SJSA1 (cell line): ENCODE results near the gene SYT12. TPM values are rescaled to one million over a fixed set of nuclear protein-coding genes. Genes with fewer than 3 reads are reported as not detected.

ENCODE experiments used
- DNase-seq, 2 experiments: peaks; one replicate each; pipeline ENCODE4 v3.0.0-alpha.2; 2015 to 2020; ENCODE audit warnings: low spot score in 2 of 2, low read depth in 1 of 2
- H3K27ac ChIP-seq: fragments of 250-450 bp; sonication (Bioruptor Pico); 2 replicates; pipeline ENCODE4 v1.5.1; 2020; ENCODE audit warnings: mild to moderate bottlenecking, moderate library complexity
- H3K27me3 ChIP-seq: fragments of 250-450 bp; sonication (Bioruptor Pico); replicated peaks from 2 replicates; pipeline ENCODE4 v1.5.1; 2020; ENCODE audit warnings: mild to moderate bottlenecking, moderate library complexity
- H3K36me3 ChIP-seq: fragments of 250-450 bp; sonication (Bioruptor Pico); 2 replicates; pipeline ENCODE4 v1.5.1; 2020; ENCODE audit warnings: mild to moderate bottlenecking
- H3K4me1 ChIP-seq: fragments of 250-450 bp; sonication (Bioruptor Pico); replicated peaks from 2 replicates; pipeline ENCODE4 v1.6.1; 2021; ENCODE audit warnings: mild to moderate bottlenecking
- H3K4me3 ChIP-seq: fragments of 250-450 bp; sonication (Bioruptor Pico); 2 replicates; pipeline ENCODE4 v1.5.1; 2020; ENCODE audit warnings: mild to moderate bottlenecking
- H3K9me3 ChIP-seq: fragments of 250-450 bp; sonication (Bioruptor Pico); replicated peaks from 2 replicates; pipeline ENCODE4 v1.5.1; 2020; ENCODE audit warnings: mild to moderate bottlenecking
- total RNA-seq: library from RNA; depleted of rRNA; stranded (reverse); fragments of >200 nt; shearing (Covaris generic); gene quantifications from 2 replicates; pipeline ENCODE4 v1.2.3, GENCODE V29; 2014

The SYT12 gene
- total RNA-seq, 1 experiment from 2014 or later, result 0.29 TPM

DNA sequence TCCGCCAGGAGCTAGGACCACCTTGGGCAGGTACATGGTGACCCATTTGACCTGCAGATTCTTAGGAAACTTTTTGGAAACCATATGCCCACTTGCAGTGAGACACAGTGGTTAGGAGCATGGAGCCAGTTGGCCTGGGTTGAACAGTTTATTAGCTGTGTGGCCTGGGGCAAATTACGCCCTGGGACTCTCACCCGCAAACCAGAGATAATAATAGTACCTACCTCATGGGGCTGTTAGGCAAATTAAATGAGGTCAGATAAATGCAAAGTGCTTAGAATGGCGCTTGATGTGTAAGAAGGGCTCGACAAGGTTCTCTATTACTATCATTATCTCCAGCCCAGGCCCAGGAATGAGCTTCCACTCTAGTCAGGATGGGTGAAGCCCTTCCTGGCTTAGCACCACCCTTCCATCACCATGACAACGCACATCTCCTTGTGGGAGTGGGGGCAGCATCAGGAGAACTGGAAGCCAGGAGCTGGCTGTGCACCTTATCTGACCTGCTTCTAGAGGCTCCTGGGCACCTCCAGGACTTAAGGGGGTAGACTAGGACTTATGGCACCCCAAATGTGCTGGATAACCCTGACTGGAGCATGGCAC is 5.1 kb downstream of the SYT12 start:
- H3K36me3 ChIP-seq, result no peaks in the 10 kb centered on the region
- peaks cover 4% of the 10 kb centered on the region for H3K27me3 ChIP-seq
- H3K4me3 ChIP-seq, result no peak overlapping the region
- no peak for DNase-seq
- peaks cover 65% of the 10 kb centered on the region for H3K4me1 ChIP-seq
- no peaks in the 10 kb centered on the region for H3K9me3 ChIP-seq
- no peak overlapping the region for H3K27ac ChIP-seq

DNA sequence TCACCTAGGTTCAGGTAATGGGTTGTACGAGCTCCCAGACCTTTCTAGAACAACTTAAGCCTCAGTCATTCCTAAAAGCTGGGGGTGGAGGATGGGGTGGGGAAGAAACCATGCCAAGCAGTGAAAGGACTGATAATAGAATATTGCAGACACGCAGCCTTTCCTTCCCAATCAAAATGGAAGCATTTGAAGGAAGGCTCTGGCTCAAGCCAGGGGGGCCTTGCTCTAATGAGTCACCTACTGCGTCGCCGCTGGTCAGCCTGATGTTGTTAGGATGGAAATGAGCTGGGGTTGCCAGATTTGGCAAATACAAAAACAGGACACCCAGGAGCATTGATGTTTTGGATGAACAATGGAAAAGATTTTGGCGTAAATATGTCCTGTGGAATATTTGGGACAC is 6.2 kb downstream of the SYT12 start:
- Histone ChIP-seq H3K4me1 (peaks cover 63% of the 10 kb centered on the region), H3K27ac (no peak overlapping the region), H3K27me3 (no peaks in the 10 kb centered on the region), H3K4me3 (no peak overlapping the region), H3K36me3 (no peaks in the 10 kb centered on the region), H3K9me3 (no peaks in the 10 kb centered on the region)
- DNase-seq, result peak; percentile 50 to 77

DNA sequence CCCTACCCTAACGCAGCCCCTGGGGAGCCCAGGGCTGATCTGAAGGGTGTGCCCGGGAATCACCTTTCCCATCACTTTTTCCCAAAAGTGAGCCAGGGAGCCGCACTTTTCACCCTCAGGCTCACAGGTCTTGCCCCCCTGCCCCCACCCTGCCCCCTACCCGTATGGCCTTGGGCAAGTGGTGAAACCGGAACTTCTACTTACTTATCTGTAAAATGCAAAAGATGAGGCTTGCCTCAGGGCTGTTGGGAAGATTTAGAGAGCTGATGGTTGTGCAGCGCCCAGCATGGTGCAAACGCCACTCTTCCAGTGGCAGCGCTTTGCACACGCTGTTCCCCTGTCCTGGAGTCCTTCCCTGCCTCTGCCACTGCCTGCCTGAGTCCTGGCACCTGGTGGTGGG is 8.0 kb downstream of the SYT12 start:
- no peaks in the 10 kb centered on the region for H3K27me3 ChIP-seq
- no peaks in the 10 kb centered on the region for H3K36me3 ChIP-seq
- DNase-seq, result no peak
- no peak overlapping the region for H3K4me3 ChIP-seq
- H3K27ac ChIP-seq, result no peak overlapping the region
- H3K9me3 ChIP-seq, result no peaks in the 10 kb centered on the region
- H3K4me1 ChIP-seq, result peaks cover 59% of the 10 kb centered on the region

DNA sequence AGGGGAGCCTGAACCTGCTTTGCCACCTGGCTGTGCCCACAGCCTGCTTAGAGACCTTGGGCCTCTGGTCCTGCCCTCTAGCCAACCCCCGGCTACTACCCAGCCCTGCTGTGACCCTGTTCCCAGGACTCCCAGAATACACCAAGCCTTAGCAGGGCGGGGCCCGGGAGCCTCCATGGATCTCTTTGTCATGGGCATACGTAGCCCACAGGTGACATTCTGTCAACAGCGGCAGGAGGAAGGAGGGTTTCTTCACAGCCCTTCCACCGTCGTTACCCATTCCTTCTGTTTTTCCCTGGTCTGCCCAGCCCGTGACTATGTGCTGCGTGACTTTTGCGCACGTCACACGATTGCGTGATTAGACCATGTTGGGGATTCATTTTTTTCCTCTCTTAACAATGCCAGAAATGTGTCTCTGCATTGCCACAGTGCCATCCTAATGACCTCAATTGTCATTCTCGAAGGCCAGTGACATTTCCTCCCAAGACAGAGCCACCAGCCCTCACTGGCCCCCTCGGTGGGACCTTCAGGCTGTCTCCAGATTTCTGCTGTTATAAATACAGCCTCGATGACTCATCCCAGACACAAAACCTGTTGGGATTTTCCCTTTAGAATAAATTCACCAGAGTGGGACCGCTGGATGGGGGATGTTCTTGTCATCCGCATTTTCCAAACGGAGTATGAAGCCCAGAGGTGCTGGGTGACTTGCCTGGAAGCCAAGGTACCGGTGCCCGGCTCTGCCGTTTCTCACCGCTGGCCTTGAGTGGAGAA is 9.0 kb downstream of the SYT12 start:
- Histone ChIP-seq H3K27me3 (no peaks in the 10 kb centered on the region), H3K27ac (peak overlapping the region; percentile 93)

DNA sequence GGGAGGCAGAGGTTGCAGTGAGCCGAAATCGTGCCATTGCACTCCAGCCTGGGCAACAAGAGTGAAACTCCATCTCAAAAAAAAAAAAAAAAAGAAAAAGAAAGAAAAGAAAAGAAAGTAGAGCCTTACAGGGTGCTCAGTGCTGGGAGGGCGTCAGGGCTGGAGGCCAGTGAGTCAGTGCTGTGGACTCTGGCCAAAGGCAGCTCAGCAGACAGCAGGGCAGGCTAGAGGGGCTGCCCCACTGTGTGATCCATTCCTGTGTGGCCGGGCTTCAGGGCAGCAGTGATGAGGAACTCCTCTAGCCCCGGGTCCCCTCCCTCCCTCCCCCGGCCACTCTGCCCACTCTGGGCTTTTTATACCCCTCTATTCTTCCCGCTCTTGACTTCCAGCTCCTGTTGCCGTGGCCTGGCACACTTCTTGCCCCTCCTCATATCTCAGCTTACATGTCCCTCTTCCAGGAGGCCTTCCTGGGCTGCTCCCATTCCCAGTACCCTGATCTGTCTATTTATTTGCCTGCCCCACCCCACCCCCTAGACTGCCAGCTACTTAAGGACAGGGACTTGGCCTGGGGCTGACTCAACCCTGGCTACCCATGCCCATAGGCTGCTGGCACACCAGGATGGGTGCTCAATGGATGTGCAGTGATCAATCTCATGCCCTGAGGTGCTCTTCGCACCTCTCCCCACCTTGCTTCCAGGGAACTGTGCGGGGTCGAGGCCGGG is 10.1 kb downstream of the SYT12 start:
- DNase-seq, result peak; percentile 96 to 100
- Histone ChIP-seq H3K36me3 (no peaks in the 10 kb centered on the region), H3K4me3 (peak overlapping the region; percentile 19), H3K9me3 (no peaks in the 10 kb centered on the region), H3K27me3 (no peaks in the 10 kb centered on the region), H3K4me1 (peaks cover 59% of the 10 kb centered on the region), H3K27ac (peak overlapping the region; percentile 93)

More for the DNA sequence above, 9.0 kb downstream of the SYT12 start:
- DNase-seq, result peak; percentile 96 to 98
- Histone ChIP-seq H3K9me3 (no peaks in the 10 kb centered on the region), H3K4me3 (peak overlapping the region; percentile 19), H3K36me3 (no peaks in the 10 kb centered on the region), H3K4me1 (peaks cover 59% of the 10 kb centered on the region)

DNA sequence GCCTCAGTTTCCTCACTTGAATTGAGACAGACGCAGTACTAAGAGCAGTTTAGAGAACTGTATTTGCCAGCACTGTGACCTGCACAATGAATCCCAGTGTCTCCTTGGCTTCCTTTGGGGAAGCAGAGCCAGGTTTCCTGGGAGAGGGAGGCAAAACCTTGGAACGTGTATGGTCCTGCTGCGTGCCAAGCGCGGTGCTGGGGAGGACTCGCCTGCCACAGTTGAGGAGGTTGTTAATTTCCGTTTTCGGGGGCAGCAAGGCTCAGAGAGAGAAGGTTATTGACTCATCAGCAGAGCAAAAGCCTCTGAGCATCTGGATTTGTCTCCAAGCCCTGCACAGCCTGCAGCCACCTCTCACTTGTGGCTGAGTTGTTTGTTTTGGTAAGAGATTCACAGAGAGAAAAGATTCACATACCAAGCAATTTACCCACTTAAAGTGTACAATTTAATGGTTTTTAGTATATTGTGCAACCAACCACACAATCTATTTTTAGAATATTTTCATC is 10.8 kb downstream of the SYT12 start:
- Histone ChIP-seq H3K4me3 (no peak overlapping the region), H3K9me3 (no peaks in the 10 kb centered on the region), H3K4me1 (peaks cover 57% of the 10 kb centered on the region), H3K36me3 (no peaks in the 10 kb centered on the region), H3K27me3 (no peaks in the 10 kb centered on the region), H3K27ac (peak overlapping the region; percentile 93)
- DNase-seq, result peak; percentile 99

DNA sequence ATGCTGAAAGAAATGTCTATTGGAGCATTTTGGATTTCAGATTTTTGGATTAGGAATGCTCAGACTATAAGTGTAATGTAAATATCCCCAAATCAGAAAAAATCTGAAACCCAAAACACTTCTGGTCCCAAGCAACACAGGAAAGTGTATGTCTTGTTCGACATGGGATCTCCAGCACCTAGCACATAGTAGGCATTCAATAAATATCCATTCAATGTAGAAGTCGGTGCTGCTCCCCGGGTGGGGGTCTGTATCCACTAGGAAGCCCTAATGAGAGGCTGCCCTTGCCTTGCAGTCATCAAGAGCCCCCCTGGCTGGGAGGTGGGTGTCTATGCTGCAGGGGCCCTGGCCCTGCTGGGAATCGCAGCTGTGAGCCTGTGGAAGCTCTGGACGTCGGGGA is 11.4 kb downstream of the SYT12 start:
- H3K4me1 ChIP-seq, result peaks cover 51% of the 10 kb centered on the region
- no peaks in the 10 kb centered on the region for H3K9me3 ChIP-seq
- H3K27me3 ChIP-seq, result no peaks in the 10 kb centered on the region
- H3K4me3 ChIP-seq, result no peak overlapping the region
- H3K36me3 ChIP-seq, result no peaks in the 10 kb centered on the region
- peak overlapping the region; percentile 14 for H3K27ac ChIP-seq
- DNase-seq, result peak in 1 of 2 experiments; percentile 51

DNA sequence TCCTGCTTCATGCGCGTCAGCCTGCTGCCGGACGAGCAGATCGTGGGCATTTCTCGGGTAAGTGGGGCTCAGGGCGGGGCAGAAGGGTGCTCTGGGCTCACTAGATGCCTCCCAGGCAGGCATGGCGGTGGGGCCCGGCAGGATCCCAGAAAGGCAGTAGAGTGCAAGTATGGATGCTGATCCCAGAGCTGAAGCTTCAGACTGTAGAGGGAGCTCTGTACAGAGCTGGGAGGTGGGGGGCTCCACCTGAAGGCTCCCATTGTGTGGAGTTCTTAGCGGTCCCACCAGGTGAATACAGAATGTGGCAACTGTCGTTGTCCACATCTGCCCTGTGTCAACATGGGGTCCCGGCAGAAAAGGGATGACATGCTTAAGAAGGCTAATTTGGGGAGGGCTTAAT is 17.2 kb downstream of the SYT12 start:
- Histone ChIP-seq H3K4me1 (peaks cover 7% of the 10 kb centered on the region), H3K27ac (no peak overlapping the region), H3K27me3 (no peaks in the 10 kb centered on the region), H3K9me3 (no peaks in the 10 kb centered on the region), H3K4me3 (no peak overlapping the region), H3K36me3 (no peaks in the 10 kb centered on the region)
- DNase-seq, result no peak

DNA sequence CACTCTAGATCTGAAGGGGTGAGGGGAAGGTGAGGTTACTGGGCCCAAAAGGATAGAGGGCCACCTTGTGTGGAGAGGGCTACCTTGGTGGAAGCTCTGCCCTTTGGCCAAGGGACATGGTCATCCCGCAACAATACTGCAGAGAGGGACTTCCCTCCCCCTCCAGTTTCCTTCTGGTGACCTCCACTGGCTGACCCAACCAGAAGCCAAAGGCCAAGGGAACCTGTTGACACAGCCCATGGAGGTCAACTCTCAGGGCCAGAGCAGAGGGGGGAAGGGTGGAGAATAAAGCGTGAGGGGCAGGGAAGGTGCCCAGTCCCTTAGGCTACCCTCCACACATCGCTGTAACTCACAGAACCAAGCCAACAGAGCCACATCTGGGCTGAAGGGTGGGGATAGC is 18.7 kb downstream of the SYT12 start:
- Histone ChIP-seq H3K9me3 (no peaks in the 10 kb centered on the region), H3K27me3 (no peaks in the 10 kb centered on the region), H3K27ac (no peak overlapping the region), H3K4me1 (peaks cover 12% of the 10 kb centered on the region), H3K4me3 (no peak overlapping the region), H3K36me3 (no peaks in the 10 kb centered on the region)
- DNase-seq, result no peak

DNA sequence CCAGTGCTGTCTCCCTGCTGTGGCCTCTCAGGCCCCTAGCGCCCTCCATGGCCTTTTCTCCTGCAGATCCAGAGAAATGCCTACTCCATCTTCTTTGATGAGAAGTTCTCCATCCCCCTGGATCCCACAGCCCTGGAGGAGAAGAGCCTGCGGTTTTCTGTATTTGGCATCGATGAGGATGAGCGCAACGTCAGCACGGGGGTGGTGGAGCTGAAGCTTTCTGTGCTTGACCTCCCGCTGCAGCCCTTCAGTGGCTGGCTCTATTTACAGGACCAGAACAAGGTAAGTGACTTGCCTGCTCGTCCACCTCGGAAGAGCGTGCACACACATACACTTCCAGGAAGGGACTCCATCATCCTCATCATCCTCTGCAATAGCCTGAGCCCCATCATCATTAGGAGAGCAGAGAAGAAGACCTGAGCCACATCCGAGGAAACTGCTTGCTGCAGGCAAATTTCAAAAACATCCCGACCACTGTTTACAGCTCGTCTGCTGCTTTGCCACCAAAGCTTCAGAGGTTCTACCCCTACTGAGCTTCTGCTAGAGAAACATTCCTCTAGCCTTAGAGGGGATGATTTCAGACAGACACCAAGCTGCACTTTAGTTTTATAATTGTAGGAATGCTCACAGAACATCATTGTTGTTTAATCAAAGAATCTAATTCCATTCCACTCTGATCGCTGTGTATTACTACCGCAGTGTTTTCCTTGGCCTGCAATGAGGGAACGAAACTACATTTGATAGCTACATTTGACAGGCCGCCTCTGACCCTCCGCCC is 20.8 kb downstream of the SYT12 start:
- H3K36me3 ChIP-seq, result no peaks in the 10 kb centered on the region
- H3K4me1 ChIP-seq, result peaks cover 12% of the 10 kb centered on the region
- H3K27ac ChIP-seq, result no peak overlapping the region
- H3K9me3 ChIP-seq, result no peaks in the 10 kb centered on the region
- H3K4me3 ChIP-seq, result no peak overlapping the region
- no peak for DNase-seq
- H3K27me3 ChIP-seq, result no peaks in the 10 kb centered on the region

DNA sequence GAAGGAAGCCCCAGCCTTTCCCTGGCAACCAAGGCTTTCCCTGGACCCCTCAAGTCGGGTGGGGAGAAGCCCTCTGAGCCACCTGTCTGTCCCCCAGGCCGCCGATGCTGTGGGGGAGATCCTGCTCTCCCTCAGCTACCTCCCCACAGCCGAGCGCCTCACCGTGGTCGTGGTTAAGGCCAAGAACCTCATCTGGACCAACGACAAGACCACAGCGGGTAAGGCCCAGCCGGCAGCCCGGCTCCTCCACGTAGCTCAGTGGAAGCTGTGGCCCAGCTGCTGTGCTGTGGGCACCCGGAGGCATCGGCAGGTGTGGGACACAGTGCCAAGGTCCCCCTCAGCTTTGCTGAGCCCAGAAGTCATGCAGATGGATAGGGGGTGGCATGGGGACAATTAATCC is 21.6 kb downstream of the SYT12 start:
- H3K4me1 ChIP-seq, result peaks cover 12% of the 10 kb centered on the region
- H3K9me3 ChIP-seq, result no peaks in the 10 kb centered on the region
- no peaks in the 10 kb centered on the region for H3K36me3 ChIP-seq
- no peak for DNase-seq
- H3K4me3 ChIP-seq, result no peak overlapping the region
- no peaks in the 10 kb centered on the region for H3K27me3 ChIP-seq
- H3K27ac ChIP-seq, result no peak overlapping the region

DNA sequence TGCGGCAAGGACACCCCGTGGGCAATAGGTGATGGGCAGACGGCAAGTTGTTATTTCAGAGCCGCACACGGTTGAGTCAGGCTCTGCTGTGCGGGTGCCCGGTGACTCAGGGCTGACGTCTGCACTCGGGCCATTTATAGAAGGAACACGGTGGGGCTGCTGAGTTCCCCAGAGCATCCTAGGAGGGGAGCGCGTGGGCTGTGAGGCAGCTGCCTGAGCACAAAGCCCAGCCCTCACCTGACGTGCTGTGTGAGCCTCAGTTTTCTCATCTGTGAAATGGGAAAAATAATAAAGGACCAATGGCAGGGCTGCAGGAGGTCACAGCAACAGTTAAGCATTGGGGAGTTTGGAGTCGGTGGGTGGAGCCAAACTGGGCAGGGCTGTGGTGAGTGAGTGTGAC is 22.4 kb downstream of the SYT12 start:
- no peak overlapping the region for H3K4me3 ChIP-seq
- H3K27me3 ChIP-seq, result no peaks in the 10 kb centered on the region
- peaks cover 12% of the 10 kb centered on the region for H3K4me1 ChIP-seq
- H3K36me3 ChIP-seq, result no peaks in the 10 kb centered on the region
- H3K27ac ChIP-seq, result no peak overlapping the region
- H3K9me3 ChIP-seq, result no peaks in the 10 kb centered on the region
- peak; percentile 71 to 90 for DNase-seq

DNA sequence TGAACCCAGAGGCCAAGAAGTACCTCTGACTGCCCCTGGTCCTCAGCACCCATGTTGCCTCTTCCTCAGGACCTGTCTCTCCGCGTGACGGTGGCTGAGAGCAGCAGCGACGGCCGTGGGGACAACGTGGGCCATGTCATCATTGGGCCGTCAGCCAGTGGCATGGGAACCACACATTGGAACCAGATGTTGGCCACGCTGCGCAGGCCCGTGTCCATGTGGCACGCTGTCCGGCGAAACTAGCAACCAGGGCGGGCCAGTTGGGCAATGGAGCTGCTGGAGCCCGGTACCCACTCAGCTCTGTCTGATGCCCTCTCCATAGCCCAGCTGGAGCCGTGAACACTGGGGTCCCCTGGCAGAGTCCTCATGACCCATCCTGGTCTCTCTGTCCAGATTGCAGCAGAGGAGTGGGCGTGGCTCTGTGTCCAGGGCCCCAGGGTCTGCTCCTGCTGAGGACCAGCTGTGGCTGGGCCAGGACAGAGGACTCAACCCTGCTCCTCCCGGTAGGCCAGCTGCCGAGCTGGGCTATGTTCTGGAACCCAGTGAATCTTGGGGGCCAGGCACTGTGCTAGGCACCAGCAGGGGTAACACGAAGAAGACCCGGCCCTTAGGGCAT is 25.7 kb downstream of the SYT12 start:
- Histone ChIP-seq H3K4me1 (peaks cover 20% of the 10 kb centered on the region), H3K27ac (no peak overlapping the region), H3K27me3 (no peaks in the 10 kb centered on the region), H3K4me3 (no peak overlapping the region), H3K9me3 (no peaks in the 10 kb centered on the region), H3K36me3 (no peaks in the 10 kb centered on the region)
- DNase-seq, result no peak
